CD4-positive, alpha-beta T cell treated with Interleukin-17A for 1 hour (primary cell): ENCODE results near the gene AGAP1.
A peak's percentile ranks its signal among the peaks of the same experiment; 100 is the strongest.
"Not testable (repeated sequence)": the region's sequence is repeated elsewhere in the genome, so short reads cannot be mapped to it uniquely, and the experiment has no call there.

Experiments used
- DNase-seq: peaks from one replicate; pipeline ENCODE4 v3.0.0-alpha.2; 2020

The AGAP1 gene

DNA sequence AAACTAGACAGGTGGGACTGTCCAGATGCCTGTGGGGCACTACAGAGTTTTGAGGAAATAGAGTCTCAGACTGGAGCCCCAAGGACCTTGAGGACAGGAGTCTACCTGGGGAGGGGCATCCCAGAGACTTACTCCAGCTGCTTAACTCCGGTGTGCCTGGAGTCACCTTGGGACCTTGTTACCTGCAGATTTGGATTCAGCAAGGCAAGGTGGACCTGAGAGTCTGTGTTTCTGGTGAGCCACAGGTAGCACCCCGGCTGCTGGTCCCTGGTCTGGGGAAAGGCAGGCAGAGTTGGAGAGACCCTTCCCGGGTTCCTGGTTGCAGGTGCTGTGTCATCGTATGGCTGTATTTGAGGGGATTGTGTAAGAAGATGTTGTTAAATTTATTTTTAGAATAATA lies 102.4 kb downstream of the AGAP1 start:
- no peak for DNase-seq

DNA sequence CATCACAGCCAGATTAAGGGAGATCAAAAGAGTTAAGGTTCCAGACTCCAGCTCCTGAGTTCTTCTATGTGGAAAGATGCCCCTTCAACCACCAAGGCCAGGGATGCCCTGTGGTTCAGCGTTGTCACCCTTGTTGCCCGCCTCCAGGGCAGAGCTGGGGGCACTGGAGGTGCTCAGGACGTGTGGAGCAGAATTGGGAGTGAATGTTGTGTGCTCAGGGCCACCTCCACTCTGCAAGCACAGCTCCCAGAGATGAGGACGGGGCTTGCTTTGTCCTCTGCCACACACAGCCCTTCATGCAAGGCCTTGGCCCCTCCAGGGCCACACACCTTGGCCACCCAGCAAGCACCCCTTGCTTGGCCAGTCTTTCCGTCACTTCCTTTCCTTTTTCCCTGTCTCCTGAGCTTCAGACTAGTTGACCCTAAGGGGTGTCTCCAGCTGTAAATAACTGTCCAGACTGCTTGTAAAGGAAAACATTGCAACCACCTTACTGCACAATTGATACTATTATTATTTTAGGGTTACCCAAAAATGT lies 103.3 kb downstream of the AGAP1 start:
- no peak for DNase-seq

DNA sequence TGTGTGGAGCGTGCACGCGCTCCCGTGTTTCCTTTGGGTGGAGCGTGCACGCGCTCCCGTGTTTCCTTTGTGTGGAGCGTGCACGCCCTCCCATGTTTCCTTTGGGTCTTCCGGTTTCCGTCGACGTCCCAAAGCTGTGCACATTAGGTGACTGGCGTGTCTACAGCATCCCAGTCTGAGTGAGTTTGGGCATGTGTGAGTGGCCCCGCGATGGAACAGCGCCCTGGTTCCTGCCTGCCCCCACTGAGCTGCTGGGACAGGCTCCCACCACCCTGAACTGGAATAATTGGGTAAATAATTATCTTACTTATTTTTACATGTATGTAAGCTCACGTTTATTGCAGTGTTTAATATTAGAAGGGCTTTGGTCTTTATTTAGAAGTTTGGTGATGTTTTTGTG lies 104.2 kb downstream of the AGAP1 start:
- DNase-seq = no peak

DNA sequence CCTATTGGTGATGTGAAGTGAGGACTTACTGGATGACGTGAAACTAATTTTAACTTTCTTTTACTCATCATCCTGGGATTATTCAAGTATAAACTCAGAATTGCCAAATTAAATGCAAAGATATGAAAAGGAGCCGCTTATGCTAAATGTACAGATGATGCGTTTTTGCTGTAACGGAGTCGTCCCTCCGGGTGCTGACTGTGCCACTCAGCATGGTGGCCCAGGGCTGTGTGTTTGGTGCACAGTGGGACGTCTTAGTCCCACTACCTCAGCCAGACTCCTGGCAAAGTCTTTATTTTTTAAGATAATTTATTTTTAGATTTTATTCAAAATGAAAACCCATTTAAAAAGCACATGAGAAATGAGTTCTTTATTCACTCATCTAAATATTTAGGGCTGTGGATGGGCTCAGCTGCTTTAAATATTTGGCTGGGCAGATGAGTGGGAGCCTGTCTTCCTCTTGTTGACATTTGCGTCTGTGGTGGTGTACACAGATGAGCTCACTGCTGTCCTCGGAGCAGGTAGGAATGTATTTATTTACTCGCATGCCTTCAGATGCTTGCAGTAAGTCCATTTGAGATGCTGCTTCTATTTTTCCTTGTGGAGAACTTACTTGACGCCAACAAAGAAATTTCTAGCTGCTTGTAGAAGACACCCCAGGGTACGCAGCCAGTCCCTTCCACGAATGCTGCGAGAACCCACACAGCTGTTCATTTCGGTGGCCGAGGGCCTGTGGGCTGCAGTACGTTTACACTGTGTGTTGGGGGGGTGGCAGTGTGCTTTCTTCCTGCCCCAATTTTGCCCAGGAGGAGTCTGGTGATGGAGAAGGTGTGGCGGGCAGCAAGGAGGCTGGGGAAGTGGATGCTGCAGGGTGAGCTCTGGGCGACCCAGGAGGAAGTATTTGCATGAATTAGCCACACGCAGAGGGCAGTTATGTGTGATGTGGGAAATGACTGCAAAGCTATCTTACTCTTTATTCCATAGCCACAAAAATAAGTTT lies 105.0 kb downstream of the AGAP1 start:
- DNase-seq = no peak

DNA sequence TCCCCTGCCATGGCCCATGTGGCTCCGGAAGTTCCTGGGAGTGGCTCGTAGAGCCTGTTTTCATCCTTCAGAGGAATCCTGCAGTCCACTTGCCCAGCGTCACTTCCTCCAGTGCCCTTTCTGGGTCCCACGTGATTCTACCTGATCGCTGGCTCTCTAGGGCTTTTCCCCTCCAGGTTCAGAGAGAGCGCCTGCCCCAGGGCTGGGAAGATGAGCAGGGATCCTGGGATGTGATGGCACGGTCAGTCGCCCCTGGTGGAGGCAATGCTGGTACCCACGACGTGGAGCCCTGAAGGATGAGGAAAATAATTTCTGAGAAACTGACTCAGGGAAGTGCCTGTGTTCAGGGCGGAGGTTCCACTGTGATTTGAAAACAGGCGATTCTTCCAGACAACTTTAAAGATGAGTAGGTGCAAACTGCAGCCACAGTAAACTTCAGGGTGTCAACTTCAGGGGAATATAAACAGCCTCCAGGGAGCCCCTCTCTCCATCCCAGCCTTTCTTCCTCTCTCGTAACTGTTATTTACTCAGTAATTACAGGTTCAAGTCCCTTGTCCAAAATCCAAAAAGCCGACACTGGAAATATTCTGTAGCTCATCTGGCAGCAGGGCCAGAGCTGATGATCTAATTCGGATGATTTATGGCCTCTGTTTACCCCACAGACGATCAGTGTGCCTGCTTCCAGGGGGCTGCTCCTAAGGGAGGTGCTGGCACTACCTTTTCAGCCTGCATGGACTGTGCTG lies 105.9 kb downstream of the AGAP1 start:
- no peak for DNase-seq

DNA sequence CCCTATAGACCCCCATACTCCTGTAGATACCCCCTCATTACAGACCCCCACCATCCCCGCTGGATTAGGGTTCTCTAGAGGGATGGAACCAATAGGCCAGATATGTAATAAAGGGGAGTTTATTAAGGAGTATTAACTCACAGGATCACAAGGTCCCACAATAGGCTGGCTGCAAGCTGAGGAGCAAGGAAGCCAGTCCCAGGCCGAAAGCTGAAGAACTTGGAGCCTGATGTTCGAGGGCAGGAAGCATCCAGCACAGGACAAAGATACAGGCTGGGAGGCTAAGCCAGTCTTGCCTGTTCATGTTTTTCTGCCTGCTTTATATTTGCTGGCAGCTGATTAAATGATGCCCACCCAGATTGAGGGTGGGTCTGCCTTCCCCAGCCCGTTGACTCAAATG lies 106.6 kb downstream of the AGAP1 start:
- no peak for DNase-seq

DNA sequence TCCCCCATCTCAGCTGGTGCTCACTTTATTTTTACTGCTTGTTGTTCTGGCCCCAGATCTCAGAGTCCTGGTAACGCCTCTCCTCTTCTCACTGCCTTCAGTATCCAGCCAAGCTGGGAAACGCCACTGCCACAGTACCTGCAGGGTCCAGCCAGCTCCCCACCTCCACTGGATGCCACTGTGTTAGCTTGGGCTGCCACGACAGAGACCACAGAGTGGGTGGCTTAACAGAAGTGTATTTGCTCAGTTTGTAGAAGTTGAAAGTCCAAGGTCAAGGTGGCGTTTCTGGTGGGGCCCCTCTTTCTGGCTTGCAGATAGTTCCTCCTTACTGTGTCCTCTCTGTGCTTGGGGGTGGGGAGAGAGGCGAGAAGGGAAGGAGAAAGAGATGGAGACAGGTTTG lies 107.1 kb downstream of the AGAP1 start:
- DNase-seq = no peak

DNA sequence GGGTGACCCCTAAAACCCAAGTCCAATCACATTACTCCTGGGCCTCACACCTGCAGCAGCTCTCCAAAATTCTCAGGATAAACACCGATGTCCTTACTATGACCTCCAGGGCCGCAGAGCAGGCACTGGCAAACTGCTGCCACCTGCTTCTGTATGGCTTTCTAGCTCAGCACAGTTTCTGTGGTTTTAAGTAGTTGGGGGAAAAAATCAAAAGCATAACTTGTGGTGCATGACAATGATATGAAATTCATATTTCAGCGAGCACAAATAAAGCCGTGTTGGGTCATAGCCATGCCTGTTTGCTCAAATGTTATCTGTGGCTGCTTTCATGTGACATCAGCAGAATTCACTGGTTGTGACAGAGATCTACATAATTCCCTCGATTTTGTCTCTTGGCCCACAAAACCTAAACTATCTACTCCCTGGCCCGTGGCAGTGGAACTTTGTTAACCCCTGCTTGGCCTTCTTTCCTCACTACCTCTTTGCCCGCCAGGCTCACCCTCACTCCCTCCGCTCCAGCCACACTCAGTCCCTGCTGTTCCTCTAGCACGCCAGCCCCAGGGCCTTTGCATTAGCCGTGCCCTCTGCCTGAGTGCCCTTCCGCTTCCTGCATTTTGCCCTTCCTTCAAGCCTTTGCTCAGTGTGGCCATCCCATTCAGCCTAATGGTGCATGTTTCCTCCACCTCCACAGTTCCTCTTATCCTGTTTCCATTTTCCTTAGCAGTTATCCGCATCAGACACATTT lies 108.3 kb downstream of the AGAP1 start:
- DNase-seq = no peak

DNA sequence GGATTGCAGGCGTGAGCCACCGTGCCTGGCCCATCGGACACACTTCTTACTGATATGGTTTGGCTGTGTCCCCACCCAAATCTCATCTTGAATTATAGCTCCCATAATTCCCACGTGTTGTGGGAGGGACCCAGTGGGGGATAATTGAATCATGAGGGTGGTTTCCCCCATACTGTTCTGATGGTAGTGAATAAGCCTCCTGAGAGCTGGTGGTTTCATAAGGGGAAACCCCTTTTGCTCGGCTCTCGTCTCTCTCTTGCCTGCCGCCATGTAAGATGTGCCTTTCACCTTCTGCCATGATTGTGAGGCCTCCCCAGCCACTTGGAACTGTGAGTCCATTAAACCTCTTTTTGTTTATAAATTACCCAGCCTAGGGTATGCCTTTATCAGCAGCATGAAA lies 109.1 kb downstream of the AGAP1 start:
- DNase-seq = not testable (repeated sequence)

DNA sequence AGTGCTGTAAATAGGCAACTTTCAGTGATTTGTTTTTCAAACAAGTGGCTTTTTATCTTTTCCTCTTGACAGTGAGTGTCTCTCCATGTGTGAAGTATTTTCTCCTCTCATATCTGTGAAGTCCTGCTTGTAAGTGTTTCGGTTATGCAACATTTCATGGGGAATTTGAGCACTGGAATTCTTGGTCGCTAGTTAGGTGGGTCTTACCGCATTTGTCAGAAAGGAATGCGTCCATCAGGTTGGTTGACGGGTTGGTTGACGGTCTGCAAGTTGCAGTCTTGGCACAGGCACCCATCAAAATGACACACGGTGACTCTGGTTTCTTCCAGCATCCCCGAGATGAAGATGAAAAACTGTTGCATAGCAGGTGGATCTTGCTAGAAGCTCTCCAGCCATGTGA lies 109.8 kb downstream of the AGAP1 start:
- DNase-seq = no peak

DNA sequence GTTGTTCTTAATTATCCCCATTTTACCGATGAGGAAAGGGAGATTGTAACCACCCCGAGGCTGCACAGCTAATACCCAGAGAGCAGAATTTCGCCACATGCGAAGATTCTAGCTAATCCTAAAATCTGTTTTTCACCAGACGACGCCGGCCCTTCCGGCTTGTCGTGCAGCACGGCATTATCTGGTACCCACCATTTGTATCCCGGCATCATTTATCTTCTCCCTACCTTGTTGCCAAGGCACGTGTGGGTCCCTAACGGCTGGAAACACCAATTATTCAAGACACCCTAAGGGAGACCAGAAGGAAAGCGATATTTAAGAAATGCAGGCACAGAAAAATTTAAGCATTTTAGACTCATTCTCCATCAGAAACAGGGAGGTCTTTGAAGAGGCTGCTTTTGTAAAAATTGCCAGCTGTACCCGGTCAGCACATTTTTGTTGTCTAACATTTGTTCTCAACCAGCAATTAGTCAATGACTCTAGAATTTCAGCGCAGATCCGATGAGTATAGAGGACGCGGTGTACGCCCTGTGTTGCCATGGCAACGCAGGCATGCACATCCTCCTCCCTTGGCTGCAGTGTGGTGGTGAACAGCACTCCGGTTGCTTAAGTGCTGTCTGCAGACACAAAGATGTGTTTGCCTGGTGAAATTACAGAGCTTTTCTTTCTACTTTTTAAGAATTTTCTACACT lies 111.6 kb downstream of the AGAP1 start:
- DNase-seq = peak; percentile 9

DNA sequence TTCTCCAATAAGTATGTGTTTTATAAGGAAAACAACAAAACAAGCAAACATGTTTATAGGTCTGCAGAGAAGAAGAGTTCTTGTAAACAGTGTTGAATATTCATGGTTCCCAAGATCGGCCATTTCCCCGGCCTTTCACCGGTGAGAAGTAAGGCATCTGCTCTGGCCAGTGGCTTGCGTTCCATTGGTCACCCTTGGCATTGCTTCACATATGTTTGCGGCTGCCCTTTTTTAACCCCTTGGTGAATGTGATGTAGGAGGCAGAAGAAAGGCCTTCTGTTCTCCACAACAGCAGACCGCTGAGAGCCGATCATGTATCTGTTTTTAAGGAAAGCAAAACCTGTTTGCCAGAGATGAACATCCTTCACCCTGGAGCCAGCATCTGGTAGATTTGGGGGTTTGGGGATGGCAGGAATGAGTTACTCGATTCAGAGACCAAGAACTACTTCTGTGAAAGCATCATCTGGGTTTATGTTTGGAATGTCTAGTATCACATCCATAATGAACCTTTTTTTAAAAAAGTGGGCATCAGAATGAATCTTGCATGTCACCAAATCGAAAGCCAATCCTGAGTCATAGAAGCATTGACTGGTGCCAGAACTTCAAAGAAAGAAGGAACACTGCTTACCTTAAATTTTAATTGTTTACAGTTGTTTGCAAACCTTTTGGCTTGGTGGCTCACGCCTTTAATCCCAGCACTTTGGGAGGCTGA lies 112.3 kb downstream of the AGAP1 start:
- no peak for DNase-seq

DNA sequence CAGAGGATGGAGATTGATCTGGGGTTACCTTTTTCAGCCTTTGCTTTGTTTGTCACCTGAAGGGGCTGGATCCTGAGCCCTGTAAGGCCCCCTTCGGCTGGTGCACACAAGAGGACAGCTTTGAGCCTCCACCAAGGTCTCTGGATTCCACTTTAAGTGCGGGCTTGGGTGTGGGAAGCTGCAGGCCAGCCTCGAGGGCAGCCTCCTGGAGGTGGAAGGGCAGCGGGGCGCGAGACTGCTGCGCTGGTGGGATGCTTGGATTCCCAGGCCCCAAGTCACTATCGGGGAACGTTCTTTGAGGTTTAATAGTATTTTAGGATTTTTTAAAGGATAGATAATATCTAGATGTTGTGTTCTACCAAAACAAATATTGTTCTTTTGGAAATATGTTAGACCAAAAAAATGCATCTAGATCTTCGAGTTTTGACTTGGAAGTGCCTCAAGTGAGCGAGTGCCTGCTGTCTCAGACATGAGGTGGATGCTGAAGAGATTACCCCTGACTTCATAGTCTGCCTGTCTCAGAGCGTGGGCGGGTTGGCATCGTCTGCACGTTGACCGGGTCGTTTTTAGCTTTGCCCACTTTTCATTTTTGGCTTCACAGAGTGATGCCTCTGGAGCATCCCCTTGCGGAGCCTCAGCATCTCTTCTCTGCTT lies 113.8 kb downstream of the AGAP1 start:
- DNase-seq = no peak

DNA sequence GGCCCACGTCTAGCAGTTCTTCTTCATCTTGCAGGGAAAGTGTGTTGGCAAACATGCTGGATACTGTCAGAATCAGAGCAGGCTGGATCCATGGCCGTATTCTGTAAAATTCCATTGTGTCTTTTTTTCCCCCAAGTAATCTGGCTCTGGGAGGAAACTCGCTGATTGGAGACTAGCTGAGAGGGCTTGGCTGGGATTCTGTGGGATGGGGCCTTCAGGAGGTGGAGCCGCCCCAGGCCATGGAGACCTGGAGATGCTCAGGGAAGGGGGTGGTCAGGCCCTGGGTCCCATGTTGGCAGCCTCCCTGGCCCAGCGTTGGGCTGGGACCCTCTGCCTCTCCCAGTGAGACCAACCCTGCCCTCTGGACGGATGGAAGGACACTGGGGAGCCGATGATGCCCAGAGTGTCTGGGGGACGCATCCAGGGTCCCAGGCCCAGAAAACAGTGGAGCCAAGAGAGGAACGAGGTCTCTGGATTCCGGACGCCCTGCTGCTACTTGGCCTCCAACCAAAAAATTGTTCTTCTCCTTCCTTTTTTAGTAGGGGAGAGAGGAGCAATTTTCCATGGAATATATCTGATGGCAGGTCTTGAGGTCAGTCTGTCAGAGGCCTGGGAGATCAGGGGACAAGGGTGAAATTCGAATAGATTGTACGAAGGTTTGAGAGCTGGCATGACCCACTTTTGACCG lies 114.5 kb downstream of the AGAP1 start:
- no peak for DNase-seq

DNA sequence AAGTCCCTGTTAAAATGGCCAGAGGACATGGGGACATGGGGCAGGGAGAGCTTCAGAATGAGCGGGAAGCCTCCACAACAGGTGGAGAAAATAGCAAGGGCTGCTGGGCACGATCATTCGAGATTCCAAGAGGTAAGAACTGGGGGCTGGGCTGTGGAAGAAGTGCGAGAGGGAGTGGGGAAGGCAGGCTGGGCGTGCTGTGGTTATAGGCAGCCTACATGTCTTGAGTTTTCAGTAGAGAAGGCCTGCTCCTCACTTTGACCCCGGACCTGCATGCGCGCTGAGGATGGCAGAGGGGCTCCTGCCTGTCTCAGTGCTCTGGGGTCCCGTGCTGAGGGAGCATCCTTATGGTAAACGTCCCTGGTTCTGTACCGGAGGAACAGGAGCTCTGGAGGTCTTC lies 115.5 kb downstream of the AGAP1 start:
- DNase-seq = no peak

DNA sequence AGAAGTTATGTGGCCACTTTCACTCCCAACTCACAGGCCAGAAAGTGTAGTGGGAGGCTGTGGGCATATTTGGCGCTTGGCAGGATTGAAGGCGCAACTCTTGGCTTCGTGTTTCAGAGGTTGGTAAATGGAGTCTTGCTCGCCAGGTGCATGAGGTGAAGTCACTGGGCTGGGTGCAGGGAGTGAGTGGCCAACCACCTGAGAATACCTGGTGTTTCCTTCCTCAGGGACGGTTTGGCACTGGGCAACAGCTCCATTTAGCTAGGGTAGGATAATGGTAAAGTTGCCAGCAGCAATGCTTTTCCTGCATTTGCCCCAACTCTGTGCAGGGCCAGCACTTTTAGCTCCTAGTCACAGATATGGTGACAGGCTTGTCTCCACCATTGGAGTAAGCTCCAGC lies 115.9 kb downstream of the AGAP1 start:
- DNase-seq = no peak

DNA sequence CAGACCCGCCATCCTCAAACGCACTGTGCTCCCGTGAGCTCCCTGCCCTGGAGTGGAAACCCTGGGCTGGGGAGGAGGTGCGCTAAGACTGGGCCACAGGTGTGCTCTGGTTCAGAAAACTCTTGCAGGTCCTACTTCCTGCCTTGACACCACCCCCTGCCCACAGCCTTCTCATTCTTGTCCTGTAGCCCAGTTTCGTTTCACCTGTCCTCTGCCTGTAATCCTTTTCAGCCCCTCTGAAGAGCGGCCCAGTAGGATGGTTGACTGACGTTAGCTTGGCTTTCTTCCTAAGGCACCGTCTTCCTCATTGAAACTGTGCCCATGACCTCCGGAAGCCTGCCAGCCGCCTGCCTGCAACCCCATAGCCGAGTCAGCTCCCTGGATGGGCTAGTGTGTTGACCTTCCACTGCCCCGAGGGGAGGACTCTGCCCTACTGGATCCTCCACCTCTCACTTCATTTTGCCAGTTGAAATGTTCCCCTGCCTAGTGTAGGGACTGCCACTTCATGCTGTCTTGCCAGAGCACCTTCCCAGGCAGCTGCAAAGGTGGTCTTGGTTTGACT lies 116.9 kb downstream of the AGAP1 start:
- no peak for DNase-seq

DNA sequence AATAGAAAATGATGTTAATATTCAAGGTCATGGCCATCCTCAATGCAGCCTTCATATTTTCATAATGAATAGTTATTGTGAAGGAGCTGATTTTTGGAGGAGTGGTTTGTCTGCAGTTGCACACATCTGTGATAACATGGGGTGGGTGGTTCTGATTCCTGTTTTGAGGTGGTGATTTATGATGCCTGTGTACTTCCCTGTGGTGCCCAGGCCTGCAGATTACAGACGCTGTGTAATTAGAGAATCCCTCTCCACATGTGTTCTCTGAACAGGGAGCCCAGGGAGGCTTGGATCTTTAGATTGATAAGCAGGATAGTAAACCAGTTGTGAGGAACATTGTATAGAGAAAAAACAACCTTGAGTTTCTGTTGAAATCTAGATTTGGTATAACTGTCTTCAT lies 117.5 kb downstream of the AGAP1 start:
- no peak for DNase-seq

DNA sequence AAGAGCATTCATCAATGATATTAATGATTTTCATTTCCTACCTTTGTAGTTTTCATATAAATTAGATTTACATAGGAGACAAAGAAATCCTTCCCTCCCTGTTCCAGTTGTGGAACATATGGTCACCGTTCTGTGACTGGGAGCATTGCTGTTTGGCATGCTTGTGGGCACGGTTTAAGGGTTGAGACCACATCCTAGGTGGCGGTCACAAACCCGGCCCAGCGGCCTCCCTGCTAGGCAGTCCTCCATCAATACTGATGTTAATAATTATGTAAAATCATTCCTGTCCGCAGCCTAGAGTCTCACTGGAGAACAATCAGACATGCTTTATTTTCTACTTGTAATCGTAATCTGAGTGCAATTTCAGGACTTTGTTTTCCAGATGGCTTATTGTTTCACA lies 117.9 kb downstream of the AGAP1 start:
- DNase-seq = no peak
